Embryonic facial prominence (tissue), 1 donor: ENCODE measurements around the gene GYG2.
A peak's percentile ranks its signal among the peaks of the same experiment; 100 is the strongest.
"Not testable (repeated sequence)": the region's sequence is repeated elsewhere in the genome, so short reads cannot be mapped to it uniquely, and the experiment has no call there.

ENCODE experiments used
- DNase-seq: peaks from one replicate; pipeline ENCODE4 v3.0.0-alpha.2; 2016; ENCODE audit errors: extremely low spot score

GYG2 gene

DNA sequence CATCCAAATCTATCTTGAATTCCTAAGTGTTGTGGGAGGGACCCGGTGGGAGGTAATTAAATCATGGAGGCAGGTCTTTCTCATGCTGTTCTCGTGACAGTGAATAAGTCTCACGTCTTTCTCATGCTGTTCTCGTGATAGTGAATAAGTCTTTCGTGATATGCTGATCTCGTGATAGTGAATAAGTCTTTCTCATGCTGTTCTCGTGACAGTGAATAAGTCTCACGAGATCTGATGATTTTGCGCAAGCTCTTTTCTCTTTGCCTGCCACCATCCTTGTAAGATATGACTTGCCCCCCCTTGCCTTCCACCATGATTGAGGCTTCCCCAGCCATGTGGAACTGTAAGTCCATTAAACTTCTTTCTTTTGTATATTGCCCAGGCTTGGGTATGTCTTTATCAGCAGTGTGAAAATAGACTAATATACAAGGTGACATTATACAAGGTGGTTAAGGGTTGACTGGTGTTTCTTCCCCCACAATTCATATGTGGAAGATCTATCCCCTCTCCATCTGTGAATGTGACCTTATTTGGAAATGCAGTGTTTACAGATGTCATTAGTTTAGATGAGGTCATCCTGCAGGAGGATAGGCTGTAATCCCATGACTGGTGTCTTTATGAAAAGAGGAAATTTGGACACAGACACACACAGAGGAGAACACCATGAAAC lies 72.8 kb downstream of the GYG2 start:
- DNase-seq = no peak

DNA sequence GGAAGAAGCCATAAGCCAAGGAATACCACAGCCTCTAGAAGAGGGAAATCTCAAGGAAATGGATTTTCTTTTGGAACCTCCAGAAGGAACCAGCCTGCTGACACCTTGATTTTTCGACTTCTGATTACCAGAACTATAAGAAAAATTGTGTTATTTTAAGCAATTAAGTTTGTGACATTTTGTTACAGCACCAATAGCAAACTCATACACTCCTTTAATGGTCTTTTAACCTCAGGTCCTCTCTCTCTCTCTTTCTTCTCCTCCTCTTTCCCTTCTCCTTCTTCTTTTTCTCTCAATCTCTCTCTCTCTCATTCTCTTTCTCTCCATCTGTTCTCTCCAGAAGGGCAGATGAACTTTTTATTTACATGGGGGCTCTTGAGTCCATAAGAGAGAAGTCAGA lies 74.1 kb downstream of the GYG2 start:
- no peak for DNase-seq

DNA sequence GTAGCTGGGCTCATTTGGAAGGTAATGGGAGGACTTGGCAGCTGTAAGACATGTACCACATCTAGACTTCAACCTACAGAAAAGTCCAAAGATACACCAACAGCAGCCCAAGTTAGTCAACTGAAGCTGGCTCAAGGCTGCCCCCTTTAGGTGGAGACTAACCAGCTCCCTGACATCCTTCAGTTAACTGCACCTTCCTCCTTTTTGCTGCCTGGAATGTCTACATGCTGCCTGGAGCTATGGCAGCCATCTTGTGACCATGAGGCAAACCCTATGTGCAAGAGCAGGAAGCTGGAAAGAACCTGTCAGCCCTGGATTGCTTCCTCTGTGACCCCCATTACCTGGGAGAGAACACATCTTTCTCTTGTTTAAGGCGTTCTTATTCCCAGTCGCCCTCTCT lies 74.6 kb downstream of the GYG2 start:
- no peak for DNase-seq

DNA sequence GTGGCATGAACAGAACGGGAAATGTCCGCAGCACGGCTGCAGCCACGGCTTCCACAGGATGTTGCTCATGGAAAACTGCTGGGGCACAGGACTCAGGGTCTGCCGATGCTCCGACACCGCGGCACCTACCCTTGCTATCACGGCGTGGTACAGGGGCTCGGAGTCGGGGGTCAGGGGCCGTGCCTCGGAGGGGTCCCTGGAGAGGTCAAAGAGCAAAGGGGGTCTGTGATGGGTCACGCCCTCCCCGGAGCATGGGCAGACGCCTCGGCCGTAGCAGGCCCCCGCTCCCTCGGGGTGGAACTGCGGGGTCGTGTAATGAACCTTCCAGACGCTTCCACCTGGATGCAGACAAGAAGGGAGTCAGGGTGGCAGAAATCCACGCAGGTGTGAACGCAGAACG lies 78.6 kb downstream of the GYG2 start:
- DNase-seq = no peak

DNA sequence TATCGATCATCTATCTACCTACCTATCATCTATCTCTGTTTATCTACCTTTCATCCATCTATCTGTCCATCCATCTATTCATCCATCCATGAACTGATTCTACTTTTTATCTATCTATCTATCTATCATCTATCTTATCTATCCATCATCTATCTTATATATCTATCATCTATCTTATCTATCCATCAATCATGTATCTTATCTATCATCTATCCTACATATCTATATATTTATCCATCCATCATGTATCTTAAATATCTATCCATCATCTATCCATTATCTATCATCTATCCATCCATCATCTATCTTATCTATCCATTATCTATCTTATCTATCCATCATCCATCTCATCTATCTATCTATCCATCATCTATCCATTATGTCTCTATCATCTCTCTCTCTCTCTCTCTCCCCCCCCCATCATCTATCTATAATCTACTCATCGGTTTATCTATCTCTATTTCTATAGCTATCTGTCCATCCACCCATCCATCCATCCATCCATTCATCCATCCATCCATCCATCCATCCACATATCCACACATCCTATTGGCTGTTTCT lies 79.5 kb downstream of the GYG2 start:
- no peak for DNase-seq

DNA sequence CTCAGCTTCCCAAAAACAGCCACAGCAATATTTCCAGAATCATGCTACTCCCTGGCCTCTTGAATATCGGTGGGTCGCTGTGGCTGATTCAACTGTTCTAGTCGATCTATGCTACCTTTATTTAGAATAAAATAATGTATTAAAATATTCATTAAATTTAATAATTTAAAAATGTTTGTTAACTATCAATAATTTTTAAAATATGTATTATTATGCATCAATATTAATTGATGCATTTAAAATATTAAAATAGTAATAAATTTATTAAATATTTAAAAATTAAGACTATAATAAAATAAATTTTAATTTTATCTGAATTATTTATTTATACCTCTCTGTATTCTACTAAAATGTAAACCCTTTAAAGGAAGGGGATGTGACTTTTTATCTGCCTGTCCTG lies 81.4 kb downstream of the GYG2 start:
- DNase-seq = no peak

DNA sequence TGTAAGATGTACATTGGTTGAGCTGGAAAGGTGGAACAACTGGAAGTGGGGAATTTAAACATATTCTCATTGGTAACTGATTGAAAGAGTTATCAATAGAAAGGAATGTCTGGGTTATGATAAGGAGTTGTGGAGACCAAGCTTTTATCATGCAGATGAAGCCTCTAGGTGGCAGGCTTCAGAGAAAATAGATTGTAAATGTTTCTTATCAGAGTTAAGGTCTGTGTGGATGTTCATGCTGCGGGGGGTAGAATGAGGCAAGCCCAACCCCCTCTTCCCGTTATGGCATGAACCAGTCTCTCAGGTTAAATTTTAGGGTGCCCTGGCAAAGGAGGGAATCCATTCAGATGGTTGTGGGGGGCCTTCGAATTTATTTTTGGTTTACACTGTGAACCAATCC lies 84.4 kb downstream of the GYG2 start:
- DNase-seq = no peak

DNA sequence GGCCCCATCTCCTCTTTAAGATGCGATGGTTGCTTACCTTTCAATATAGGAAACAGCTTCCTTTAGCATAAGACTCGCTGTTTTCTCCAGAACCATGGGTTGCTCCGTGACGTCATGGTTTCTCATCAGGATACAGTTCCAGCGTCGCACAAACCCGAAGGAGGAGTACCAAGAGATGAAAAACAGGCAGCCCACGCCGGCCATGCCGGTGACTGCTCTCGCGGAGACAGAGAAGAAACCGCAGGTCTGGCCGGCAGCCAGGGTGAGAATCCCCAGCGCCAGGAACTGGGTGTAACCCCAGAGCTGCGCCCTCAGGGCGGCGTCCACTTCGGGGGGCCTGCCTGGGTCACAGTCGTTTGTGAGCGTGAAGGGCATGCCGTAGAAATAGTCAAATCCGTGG lies 89.0 kb downstream of the GYG2 start:
- DNase-seq = no peak

DNA sequence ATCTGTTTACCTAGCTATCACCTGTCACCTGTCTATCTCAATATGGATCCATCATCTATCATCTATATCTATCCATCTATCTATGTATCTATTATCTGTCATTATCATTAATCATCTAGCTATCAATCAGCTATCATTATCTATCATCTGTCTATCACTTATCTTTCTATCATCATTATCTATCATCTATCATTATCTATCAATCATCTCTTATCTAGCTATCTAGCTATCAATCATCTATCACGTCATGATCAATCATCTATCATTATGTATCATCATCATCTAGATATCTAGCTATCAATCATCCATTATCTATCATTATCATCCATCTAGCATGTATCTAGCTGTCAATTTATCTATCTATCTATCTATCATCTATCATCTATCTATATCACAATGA lies 92.5 kb downstream of the GYG2 start:
- no peak for DNase-seq

DNA sequence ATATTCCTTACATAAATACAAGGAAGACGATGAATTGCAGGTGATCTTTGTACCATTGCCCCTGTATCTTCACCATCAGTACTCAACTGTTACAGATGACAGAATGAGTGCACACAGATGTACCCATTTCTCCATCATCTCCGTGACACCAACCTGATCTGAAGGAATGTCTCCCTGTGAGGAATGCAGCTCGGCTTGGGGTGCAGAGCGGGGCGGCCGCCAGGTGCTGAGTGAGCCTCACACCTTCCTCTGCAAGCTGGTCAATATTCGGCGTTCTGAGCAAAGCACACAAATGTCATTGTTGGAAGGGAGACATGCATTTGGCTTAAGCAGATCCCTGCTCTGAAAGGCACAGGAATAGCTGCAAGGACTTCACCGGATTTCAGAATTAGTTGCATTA lies 93.0 kb downstream of the GYG2 start:
- no peak for DNase-seq

DNA sequence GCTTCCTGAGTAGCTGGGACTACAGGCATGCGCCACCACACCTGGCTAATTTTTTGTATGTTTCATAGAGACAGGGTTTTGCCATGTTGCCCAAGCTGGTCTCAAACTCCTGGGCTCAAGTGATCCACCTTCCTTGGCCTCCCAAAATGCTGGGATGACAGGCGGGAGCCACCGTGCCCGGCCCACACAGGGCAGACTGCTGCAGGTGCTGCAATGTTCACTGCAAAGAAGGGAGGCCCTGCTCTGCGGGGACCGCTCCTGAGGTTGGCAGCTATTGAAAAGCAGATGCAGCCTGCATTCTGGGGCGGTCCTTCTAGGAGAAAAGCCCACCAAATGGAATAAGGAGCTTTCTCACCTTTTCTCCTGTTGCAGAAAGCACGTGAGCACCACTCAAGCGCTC lies 95.4 kb downstream of the GYG2 start:
- no peak for DNase-seq

DNA sequence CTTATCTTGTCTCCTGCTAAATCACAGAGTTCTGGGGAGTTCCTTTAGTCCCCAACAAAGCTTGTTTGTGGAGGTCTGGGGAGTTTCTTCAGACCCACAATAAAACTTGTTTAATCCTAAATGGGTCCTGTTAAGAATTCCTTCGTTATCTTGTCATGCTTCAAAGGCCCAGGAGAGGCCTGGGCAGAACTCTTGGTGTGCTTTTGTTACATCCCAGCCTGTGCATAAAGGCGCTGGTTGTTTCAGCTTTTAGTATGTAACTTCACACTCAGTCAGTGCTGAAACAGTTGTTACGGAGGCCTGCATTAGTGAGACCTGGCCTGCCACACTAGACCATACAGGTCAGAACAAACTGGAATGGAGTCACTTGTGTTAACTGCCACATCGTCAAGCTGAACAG lies 97.5 kb downstream of the GYG2 start:
- not testable (repeated sequence) for DNase-seq

DNA sequence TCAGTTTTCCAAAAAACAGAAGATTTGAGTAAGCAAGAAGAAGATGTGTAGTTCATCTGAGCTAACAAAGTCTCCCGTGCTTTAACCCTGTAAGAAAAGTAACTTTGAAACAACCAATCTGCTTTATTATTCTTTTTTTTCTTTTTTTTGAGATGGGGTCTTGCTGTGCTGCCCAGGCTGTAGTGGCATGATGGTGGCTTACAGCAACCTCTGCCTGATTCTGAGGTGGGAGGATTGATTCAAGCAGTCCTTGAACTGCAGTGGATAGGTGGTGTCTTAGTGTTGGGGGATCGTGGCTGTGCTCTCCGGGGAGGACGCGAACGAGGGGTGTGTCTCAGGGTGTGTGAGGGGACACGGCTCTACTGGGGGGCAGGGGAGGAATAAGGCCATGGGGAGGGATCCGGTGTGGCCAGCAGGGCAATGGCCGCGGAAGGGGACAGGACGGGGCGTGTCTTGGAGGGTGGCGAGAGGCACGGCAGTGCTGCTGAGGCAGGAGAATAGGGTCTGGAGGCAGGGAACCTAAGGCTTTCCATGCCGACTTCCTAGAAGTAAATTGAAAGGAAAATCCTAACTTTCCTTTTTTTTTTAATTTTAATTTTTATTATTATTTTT lies 98.0 kb downstream of the GYG2 start:
- DNase-seq = no peak

DNA sequence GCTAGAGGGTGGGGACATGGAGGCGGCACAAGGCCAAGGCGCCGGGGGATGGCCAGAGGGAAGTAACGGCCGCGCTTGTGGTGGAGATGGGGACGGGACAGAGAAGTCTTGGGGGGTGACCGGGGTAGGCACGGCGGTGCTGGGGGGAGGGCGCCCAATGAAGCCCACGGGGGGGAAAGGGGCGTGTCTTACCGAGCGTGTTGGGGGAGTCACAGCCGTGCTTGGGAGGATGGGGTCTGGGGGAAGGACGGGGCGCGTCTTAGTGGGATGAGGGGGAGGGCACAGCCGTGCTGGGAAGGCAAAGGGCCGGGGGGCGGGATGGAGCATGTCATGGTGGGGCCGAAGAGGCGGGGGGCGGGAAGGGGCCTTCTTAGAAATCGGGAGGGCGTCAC lies 99.5 kb downstream of the GYG2 start:
- no peak for DNase-seq

DNA sequence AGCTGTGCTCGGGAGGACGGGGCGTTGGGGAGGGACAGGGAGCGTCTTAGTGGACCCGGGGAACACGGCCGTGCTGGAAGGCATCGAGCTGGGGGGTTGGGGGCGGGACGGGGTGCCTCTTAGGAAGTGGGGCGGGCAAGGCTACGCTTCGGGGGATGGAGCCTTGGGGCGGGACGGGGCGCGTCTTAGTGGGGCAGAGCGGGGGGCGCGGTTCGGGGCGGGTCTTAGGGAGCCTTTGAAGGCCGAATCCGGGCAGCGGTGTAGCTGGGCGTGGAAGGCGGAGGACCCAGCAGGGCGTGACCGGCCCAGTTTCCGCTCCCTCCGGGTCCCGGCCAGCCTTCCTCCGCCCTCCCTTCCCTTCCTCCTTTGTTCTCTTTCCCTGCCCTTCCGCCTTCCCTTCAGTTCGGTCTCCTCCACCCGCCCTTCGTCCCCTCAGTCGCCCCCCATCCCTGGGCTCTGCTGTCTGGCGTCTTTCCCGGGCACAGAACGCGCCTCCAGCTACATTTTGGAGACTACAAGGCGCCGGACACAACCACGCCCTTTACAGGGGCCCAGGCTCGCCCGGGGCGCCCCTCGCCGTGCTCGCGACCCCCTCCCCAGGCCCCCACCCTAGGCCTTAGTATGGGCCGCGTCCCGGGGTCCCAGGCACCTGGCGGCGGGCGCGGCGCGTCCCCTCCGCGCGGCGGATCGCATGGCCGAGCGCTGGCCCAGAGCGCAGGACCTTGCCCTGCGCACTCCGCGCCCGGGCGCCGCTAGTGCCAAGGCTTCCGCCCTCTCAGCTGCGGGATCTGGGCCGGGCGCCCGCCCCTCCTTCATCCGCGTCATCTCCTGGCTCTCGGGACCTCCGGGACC lies 100.1 kb downstream of the GYG2 start, which contains the start of gene ARSD:
Gene ARSD, minus strand, starts transcription at position 757 of the 852 bp plus-strand sequence. Its CDS starts 64 bp downstream, at position 693.
- peak; percentile 76 for DNase-seq

DNA sequence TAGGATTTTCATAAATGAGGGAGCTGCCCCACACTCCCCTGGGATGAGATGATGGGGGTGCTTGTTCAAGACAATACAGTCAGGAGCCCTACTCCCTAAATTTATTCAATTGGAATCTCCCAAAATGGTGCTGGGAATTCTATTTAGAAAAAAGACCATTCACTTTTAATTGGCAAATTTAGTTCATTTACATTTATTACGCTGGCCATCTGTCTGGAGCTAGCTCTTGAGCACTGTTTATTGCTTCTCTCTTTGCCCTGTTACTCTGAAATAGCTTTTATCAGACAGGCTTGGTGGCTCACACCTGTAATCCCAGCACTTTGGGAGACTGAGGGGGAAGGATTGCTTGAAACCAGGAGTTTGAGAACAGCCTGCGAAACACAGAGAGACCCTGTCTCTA lies 102.4 kb downstream of the GYG2 start:
- no peak for DNase-seq

DNA sequence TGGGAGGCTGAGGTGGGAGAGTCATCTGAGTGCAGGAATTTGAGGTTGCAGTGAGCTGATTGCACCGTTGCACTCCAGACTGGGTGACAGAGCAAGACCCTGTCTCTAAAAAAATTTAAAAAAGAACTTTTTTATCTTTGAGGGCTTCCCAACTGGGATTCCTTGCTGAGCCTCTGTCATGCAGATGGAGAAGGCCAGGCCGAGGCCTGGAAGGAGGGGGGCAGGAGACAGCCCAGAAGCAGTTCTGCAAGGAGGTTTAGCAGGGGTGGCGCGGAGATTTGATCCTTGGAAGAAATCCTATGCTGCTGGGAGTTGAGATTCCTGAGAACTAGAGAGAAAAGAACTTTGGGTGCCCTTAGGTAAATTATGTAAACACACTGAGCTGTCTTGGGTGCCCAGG lies 102.9 kb downstream of the GYG2 start:
- DNase-seq = no peak
